Activated CD8-positive, alpha-beta memory T cell treated with anti-CD3 and anti-CD28 coated beads for 48 hours (primary cell): ENCODE measurements around the gene MPPED2.
"Not testable (repeated sequence)": the region's sequence is repeated elsewhere in the genome, so short reads cannot be mapped to it uniquely, and the experiment has no call there.

Source experiments
- DNase-seq, 3 experiments: peaks; one replicate each; pipeline ENCODE4 v3.0.0-alpha.2; 2020; ENCODE audit warnings: low read depth in 2 of 3, low spot score in 2 of 3

The MPPED2 gene

DNA sequence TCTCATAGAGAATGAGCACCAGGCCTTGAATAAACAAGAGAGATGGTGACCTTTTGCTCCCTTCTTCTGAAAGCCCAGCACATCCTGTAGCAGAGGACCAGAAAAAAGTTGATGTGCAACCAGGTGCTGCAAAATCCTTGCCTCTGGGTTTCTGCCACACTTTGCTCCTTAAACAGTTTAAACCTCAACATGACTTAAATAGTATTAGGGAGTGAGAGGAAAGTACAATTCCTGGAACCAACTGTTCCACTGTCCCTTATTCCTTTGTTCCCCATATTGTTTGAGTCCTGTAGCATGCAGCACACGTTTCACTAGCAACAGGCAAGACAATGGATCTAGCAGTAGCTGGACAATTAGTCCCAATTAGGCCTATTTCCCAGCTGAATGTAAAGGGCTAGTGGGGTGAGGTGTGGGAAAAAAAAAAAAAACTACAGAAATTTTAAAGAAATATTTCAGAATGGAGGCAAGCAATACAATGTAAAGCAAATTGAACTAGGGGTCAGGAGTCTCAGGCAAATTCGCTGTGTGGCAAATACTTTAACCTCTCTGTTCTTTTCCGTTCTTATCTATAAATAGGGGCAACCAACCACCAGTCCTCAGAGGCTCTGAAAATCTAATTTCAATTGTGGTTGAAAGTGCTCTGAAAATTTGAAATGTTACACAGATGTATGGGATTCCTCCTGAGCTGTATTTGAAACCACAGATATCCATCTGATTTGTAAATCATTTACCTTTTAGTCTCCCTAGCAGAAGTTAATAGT lies 6.6 kb downstream of the MPPED2 start:
- DNase-seq = no peak

DNA sequence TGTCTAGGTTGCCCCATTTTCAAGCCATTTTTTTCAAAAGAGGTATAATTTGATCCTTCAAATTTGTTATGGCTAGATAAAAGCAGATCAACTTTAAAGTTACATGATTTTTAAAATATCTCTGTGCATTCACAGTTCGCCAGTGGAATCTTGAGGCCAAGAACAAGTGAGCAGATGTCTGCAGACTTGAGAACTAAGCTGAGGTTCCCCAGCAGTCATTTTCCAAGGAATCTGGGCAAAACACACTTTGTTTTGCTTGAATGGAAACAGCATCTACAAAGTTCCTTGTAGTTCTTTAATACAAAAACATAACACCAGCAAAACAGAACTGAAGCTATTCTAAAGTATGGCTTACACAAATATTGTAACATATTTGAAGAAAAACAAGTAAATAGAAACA lies 7.7 kb downstream of the MPPED2 start:
- no peak for DNase-seq

DNA sequence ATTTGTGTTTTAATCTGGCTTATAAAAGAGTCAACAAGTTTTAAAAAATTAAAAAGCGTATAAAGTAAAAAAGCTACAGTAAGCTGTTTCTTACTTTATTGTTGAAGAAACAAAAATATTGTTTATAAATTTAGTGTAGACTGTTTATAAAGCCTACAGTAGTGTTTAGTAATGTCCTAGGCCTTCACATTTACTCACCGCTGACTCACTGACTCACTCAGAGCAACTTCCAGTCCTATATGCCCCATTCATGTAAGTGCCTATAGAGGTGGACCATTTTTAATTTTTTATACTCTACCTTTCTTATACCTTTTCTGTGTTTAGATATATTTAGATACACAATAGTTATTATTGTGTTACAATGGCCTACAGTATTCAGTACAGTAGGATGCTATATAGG lies 12.2 kb downstream of the MPPED2 start:
- DNase-seq = no peak

DNA sequence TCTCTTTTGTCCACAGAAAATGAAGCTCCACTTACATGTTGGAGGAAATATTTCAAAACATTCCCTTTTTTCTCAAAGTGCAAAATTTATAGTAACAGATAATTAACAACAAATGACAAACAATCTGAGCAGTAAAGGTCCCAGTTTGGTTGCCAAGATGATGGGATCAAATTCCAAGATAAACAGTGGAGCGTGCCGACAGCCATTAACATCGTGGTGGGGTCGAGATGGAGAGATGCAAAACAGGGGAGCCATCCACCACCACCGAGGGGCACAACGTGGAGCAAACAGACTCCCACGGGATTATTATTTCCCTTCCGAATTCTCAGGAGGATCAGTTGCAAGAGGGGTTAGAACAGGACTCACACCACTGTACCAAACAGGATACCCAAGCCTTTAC lies 17.2 kb downstream of the MPPED2 start:
- DNase-seq = no peak

DNA sequence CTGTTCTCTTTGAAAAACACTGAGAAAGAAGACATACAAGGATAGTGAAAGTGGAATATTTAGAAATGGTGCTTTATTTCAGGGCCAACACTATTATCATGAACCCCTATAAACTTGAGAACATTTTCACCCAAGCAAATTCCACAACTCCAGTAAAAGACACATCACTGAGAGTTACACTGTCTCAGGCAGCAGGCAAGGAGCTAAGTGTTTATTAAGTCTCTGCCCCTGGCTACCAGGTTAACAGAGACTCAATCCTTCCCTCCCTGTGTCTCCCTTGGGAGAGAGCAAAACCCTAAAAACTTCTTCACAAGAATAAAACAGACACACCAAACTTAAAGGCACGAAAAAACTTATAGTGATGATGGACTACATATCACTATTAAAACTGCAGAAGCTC lies 18.5 kb downstream of the MPPED2 start:
- no peak for DNase-seq

DNA sequence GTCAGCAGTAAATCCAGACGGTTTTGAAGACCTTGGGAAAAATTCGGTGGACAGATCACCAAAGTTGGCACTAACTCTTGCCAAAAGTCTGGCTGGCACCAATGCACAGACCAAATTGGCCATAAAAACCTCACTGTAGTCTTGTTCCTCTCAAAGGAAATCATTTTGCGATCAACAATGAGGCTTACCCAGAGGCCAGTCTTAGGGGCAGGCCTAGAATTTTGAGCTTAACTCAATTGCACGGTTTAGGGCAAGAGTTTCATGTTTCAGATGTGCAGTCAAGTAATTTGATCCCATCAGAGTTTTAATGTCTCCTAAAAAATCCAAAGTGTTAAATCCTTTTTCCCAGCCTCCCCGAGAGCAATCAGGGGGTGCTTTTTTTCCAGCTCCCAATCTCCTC lies 19.0 kb downstream of the MPPED2 start:
- DNase-seq = no peak

DNA sequence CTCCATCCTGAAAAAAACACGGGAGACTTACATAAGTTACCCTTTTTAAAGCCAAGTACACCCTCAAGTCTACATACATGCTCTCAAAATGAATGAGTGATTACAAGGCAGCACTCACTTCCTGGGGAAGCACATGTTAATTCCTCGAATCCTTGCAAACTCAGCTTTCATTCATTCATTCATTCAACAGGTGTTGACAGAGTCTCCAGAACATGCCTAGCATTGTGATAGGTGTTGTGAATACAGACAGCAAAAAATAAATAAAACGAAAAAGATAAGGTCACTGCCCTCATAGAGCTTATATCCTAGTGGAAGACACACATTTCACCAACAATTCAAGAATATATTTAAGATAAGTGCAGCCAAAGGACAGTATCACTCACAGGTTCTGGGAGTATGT lies 19.7 kb downstream of the MPPED2 start:
- DNase-seq = no peak

DNA sequence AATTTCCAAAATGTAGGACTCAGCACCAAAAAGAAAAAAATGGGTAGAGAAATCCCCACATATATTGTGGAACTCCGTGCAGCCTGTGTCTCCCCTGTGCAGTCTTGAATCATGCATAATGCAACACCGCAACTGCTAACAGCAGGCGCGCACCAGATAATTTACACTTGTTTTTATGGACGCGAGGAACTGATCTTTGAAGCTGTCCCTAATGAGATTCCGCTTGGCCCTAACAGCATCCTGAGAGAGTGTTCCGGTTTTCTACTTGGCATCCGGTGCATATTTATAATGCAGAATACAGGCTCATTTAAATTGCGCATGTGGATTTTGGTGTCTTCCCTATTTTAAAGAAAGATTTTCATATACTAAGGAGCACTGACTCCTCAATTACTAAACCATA lies 21.1 kb downstream of the MPPED2 start:
- no peak for DNase-seq

DNA sequence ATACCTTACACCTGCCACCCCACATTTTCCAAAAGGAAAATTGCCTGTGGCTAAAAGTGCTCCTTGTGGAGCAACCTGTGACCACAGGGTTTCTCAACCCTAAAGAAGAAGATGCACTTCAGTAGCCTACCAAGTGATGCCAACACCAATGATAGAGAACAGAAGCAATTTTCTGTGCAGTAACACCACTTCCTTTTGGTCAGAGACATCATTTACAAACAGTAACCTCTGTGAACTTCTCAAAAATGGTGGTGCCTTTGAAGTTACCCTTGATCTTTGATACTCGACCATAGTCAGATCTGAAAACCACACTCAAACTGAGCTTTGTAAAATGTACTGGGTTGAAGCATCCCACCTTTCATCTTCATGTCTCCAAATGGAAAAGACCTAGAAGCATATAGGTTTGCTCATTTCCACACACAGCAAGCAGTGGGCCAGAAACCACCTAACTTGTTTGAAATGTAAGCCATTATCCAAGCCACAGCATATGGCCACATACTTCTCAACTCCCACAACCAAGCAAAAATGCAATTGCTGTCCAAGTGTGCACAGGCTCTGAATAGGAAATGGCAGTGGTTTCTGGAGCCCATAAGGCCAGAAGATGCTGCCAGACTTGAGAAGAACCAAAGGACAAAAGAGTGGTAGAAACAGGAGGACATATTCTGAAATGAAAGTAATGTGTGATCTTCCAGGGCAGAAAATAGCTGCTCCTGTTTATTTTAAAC lies 24.3 kb downstream of the MPPED2 start:
- no peak for DNase-seq

DNA sequence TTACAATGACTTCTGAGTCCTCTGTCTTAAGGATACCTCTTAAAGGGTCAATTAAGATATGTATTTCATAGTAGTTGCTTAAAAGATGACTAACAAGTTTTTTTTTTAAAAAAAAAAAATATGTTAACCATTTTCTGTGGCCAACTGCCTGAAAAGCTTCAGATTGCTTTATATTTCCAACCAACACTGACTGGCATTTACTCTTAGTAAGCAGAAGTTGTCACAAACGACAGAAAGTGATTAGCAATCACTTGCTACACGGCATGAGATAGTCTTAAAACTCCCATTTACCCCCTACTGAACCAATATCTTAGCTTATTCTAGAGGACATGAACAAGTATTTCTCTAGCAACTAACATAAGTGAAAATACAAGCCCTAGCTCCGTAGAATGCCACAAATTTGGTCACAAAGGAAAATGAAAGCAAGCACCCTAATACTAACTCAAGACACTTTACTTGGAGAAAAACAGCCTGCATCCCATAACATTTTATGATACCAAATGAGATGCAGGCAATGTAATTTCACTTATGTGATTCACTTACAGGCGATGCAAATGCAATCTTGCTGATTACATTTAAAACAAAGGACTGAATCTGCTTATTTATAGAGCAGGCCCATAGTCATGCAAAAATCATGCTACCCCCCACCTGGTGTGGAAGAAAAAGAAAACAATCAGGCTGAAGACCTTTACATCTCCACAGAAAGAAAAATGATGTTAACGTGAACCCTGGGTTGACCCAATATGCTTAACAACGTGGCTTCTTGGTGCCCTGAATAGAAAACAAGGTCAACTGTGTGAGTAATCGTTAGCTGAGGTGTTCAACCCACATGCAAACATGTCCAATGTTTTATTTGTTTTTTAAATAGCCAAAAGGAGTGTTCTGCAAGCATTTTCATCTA lies 25.7 kb downstream of the MPPED2 start:
- no peak for DNase-seq

DNA sequence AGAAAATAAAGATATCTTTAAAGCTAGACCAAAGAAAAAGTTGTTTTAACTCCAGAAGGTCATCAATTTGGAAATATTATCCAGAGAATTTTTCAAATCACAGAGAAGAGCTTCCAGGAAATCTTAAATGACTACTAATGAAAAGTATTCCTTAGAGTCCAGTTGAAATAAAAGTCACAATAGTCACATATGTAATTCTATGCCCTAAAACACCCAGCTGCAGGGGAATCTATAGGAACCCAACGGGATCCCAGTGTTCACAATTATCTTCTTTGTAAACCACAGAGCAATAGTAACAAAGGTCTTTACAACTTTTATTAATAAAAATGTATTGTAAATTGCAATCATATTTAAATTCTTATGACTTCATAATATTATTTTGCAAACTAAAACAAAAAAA lies 27.1 kb downstream of the MPPED2 start:
- DNase-seq = no peak

DNA sequence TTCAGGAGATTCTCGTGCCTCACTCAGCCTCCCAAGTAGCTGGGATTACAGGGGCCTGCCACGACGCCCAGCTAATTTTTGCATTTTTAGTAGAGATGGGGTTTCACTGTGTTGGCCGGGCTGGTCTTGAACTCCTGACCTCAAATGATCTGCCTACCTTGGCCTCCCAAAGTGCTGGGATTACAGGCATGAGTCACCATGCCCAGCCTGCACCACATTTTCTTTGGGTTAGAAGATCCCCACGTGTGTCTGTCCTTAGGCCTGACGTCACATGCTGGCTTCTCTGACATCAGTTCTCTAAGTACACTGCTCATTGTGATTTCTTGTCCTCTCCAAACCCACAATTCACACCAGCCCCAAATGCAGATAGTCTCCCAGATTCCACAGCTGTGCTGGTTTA lies 31.6 kb downstream of the MPPED2 start:
- DNase-seq = not testable (repeated sequence)

DNA sequence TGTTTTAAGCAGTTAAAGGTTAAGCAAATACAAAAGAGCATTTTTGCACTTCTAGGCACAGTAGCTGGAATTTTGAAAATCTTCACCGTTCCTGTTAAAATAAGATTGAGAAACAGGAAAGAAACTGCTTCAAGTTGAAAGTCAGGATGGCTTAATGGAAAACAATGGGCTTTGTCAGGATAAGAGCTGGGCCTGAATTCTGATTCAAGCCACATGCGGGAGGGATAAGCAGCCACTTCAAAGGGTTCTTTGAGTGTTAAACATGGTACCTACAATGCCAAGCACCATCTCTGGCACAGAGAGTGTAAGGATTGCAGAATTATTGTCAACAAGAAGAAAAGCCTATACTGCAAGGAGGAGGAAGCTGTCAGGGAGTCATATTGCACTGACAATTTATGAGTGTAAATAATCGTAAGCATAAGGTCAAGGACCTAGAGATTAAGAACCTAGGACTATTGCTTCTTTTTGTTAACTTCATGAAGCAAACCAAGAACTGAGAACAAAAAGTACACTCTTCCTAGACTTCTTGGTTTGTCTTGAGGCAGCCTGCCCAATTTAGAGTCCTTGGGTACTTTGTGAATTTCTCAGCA lies 32.5 kb downstream of the MPPED2 start:
- no peak for DNase-seq

DNA sequence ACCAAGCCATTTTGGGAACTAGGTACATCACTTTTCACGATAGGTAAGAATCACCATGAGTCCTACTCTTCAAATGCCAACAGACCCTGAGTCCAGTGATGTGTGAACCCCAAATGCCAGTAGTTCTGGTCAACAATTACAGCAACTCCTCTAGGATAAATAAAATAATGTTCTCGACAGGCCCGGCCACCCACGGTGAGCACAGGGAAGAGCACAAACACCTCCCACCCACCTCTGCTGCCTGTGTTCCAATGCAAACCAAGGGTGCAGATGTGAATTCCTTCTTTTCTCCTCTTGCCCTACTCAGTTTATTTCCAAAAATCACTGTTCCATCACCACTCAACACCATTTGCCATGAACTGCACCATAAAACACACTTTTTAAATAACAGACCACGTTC lies 33.3 kb downstream of the MPPED2 start:
- DNase-seq = no peak

DNA sequence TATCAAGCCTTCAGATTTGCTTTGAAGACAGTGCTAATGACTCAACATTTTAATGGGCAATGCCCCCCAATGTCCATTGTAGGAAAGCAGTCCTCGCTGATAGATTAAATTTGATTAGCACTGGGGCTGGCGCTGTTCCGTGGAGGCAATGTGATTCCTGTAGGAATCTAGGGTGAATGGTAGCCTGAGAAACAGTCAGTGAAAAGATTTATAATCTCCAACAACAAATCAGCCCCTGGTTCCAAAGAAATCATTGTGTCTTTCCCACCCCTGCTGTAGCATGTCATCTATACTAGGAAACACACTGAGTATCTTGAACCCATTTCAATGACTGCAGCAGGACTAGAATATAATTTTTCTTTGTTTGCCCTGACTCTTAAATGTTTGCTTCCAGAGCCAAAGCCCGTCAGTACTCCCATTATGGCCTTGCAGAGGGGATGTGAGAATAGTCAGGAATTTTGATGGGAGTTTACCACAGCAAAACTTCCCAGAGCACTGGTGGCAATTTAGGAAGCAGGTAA lies 36.1 kb downstream of the MPPED2 start:
- DNase-seq = no peak

DNA sequence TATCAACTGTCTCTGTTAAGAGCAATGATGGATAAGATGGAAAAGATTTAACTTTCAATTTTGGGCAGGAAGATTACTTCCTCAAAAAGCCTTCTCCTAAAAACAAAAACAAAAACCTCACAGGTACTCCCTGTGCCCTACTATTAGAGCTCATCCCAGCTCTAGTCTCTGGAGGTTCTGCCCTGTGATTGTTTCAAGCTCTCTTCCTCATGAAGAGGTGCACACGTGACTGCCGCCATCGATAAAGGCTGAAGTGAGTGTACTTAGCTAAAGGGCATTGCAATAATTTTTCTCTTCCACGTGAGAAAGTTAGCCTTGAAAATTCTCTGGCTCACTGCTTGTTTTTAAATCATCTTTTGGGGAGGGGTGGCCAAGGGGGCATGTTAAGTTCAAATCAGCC lies 36.6 kb downstream of the MPPED2 start:
- DNase-seq = no peak

DNA sequence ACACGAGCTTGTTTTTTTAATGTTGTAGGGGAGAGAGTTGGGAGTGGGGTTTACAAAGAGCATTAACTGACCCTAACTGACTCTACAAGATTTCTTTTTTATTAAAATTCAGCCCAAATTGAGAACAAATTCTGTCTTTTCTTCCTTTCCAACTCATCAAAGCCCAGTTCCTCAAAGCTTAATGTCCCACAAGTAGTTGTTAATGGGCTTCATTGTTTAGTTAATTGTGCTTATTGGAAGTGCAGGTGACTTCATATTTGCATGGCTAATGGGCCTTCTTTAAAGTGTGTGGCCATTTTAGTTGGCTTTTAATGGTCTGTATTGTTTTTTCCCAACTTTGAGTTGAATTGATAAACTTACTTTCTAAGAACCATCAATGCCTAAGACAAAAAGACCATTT lies 39.8 kb downstream of the MPPED2 start:
- no peak for DNase-seq

DNA sequence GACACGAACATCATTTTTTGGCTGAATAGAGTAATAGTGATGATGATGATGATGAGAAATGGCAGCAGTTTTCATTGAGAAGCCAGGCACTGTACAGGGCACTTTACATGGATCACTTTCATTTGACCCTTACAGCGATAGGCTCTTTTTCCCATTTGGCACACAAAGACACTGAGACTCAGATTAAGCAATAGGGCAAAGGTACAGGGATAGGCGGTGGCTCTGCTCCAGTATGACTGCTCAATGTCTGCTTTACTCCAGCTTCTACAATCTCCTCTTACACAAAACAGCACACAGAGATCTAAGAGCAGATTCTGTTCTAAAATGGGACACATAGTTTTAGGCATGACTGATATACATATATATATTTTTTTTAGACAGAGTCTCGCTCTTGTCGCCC lies 40.6 kb downstream of the MPPED2 start:
- DNase-seq = no peak

DNA sequence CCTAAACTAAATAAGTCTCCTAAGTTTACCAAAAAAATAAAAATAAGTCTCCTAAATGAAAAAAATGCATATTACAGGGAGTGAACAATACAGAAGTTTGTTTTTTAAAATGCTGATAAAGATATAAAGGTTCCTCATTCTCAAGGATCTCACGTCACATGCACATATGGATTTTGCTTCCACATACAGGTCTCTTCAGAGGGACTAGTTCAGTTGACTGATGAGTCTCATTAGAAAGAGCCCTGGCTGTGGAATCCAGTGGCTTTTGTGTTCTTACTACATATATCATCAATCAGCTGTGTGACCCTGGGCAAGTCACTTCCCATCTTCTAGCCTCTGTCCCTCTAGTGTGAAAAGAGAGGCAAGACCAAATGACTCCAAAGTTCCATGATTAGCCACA lies 43.1 kb downstream of the MPPED2 start:
- no peak for DNase-seq

DNA sequence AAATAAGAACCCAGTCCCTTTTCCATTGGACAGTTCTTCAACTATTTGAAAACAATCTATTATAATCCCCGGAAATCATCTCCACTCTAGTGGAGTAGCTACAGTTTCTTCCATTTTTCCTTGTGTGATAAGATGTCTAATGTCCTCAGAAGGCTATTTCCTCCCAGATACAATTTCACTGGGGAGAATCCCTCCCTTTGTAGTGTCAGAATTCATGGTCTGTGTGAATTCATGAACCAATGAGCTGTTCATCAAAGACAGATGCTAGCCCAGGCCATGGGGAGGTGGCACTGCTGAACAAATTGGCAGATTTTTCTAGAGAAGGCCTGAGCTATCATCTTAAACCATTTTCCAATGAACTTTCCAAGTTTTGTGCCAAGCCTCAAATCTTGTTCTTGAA lies 45.4 kb downstream of the MPPED2 start:
- DNase-seq = no peak

DNA sequence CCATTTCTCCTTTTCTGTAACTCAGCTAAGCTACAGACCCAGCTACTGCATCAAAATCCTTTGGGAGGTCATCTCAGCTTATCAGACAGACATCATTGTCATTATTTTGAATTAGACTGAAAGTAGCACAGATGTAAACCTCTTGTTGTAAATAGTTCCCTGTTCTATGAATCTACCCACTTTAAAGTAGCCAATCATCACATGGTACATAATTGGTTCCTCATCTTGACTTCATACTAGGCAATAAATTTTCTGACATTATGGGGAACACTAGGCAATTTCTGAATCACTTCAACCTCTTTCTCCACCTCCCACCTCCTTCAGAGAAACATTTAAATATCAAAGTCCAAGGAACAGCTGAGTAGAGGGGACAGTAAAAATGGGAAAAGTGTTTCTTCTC lies 47.9 kb downstream of the MPPED2 start:
- DNase-seq = no peak
